ENCODE data around the gene VBP1. TPM values are rescaled to one million over a fixed set of nuclear protein-coding genes. Genes with fewer than 3 reads are reported as not detected.
A peak's percentile ranks its signal among the peaks of the same experiment; 100 is the strongest.

VBP1 gene
- total RNA-seq = 22.9 TPM
- 100 to 1,000 TPM in 1 of 4 donors, 10 to 100 TPM in 3; 81.7 to 101 (median 88.6) TPM for polyA plus RNA-seq

GRCh38 chrX:155216179-155216939, at the start of gene VBP1:
Gene VBP1, plus strand, starts transcription at chrX:155216460. Its CDS starts 23 bp downstream, at chrX:155216483.
- H3K36me3 Mint-ChIP-seq = no peaks in the 10 kb centered on the region
- DNase-seq (peak; percentile 81 to 94 (median 86)), ATAC-seq (ENCODE audit: low read depth in 2 of 2) (peak; percentile 99)
- H3K27ac ChIP-seq (ENCODE audit: insufficient read depth, low read length, poor library complexity, severe bottlenecking) = peak within 1 kb of the TSS; percentile 69
- peaks cover 16% of the 10 kb centered on the region for H3K4me1 ChIP-seq (ENCODE audit: control insufficient read depth, insufficient read depth, low read length, poor library complexity, severe bottlenecking)
- H3K4me1 Mint-ChIP-seq = peaks cover 0 to 26% (median 19%) of the 10 kb centered on the region in 4 donors
- H3K9me3 ChIP-seq (ENCODE audit: control insufficient read depth in 2 of 2, low read length in 2 of 2) = no peaks in the 10 kb centered on the region
- H3K27me3 Mint-ChIP-seq = no peaks in the 10 kb centered on the region
- H3K4me3 ChIP-seq (ENCODE audit: low read depth, low read length) = peak within 1 kb of the TSS; percentile 96
- peaks cover 6% of the 10 kb centered on the region for H3K36me3 ChIP-seq (ENCODE audit: control insufficient read depth, insufficient read depth, low read length)
- peak within 1 kb of the TSS; percentile 88 to 95 (median 88) for H3K27ac Mint-ChIP-seq
- H3K9me3 Mint-ChIP-seq = peaks cover 0 to 1% (median 0%) of the 10 kb centered on the region in 7 donors
- H3K4me3 Mint-ChIP-seq = peak within 1 kb of the TSS; percentile 95 to 100 (median 96)
- no peaks in the 10 kb centered on the region for H3K27me3 ChIP-seq (ENCODE audit: control insufficient read depth, insufficient read depth, low read length)

GRCh38 chrX:155169881-155170280, 46.4 kb upstream of the VBP1 start:
- H3K9me3 Mint-ChIP-seq = peaks cover 0 to 3% (median 0%) of the 10 kb centered on the region in 7 donors
- no peaks in the 10 kb centered on the region for H3K4me1 ChIP-seq (ENCODE audit: control insufficient read depth, insufficient read depth, low read length, poor library complexity, severe bottlenecking)
- H3K4me3 Mint-ChIP-seq = no peak overlapping the region
- no peaks in the 10 kb centered on the region for H3K36me3 Mint-ChIP-seq
- no peaks in the 10 kb centered on the region for H3K9me3 ChIP-seq (ENCODE audit: control insufficient read depth in 2 of 2, low read length in 2 of 2)
- no peaks in the 10 kb centered on the region for H3K27me3 ChIP-seq (ENCODE audit: control insufficient read depth, insufficient read depth, low read length)
- DNase-seq = no peak
- peaks cover 5% of the 10 kb centered on the region for H3K27me3 Mint-ChIP-seq
- no peak overlapping the region for H3K27ac ChIP-seq (ENCODE audit: insufficient read depth, low read length, poor library complexity, severe bottlenecking)
- ATAC-seq (ENCODE audit: low read depth in 2 of 2) = no peak
- no peak overlapping the region for H3K4me3 ChIP-seq (ENCODE audit: low read depth, low read length)
- no peak overlapping the region for H3K27ac Mint-ChIP-seq
- H3K36me3 ChIP-seq (ENCODE audit: control insufficient read depth, insufficient read depth, low read length) = no peaks in the 10 kb centered on the region
- no peaks in the 10 kb centered on the region for H3K4me1 Mint-ChIP-seq

GRCh38 chrX:155179346-155179997, 36.8 kb upstream of the VBP1 start:
- ATAC-seq (ENCODE audit: low read depth in 2 of 2) = no peak
- no peaks in the 10 kb centered on the region for H3K9me3 ChIP-seq (ENCODE audit: control insufficient read depth in 2 of 2, low read length in 2 of 2)
- Mint-ChIP-seq H3K4me1 (no peaks in the 10 kb centered on the region), H3K27me3 (no peaks in the 10 kb centered on the region), H3K9me3 (peaks cover 0 to 3% (median 0%) of the 10 kb centered on the region in 7 donors), H3K27ac (no peak overlapping the region), H3K36me3 (no peaks in the 10 kb centered on the region), H3K4me3 (no peak overlapping the region)
- H3K4me3 ChIP-seq (ENCODE audit: low read depth, low read length) = no peak overlapping the region
- H3K27me3 ChIP-seq (ENCODE audit: control insufficient read depth, insufficient read depth, low read length) = no peaks in the 10 kb centered on the region
- no peaks in the 10 kb centered on the region for H3K36me3 ChIP-seq (ENCODE audit: control insufficient read depth, insufficient read depth, low read length)
- no peaks in the 10 kb centered on the region for H3K4me1 ChIP-seq (ENCODE audit: control insufficient read depth, insufficient read depth, low read length, poor library complexity, severe bottlenecking)
- DNase-seq = peak in 1 of 3 donors; percentile 2
- no peak overlapping the region for H3K27ac ChIP-seq (ENCODE audit: insufficient read depth, low read length, poor library complexity, severe bottlenecking)

GRCh38 chrX:155188786-155189185, 27.5 kb upstream of the VBP1 start:
- H3K36me3 Mint-ChIP-seq = no peaks in the 10 kb centered on the region
- no peaks in the 10 kb centered on the region for H3K36me3 ChIP-seq (ENCODE audit: control insufficient read depth, insufficient read depth, low read length)
- peak overlapping the region; percentile 41 for H3K27ac ChIP-seq (ENCODE audit: insufficient read depth, low read length, poor library complexity, severe bottlenecking)
- DNase-seq = peak in 2 of 3 donors; percentile 63
- peak; percentile 100 for ATAC-seq (ENCODE audit: low read depth in 2 of 2)
- H3K9me3 ChIP-seq (ENCODE audit: control insufficient read depth in 2 of 2, low read length in 2 of 2) = no peaks in the 10 kb centered on the region
- H3K4me1 Mint-ChIP-seq = peaks cover 6 to 51% (median 25%) of the 10 kb centered on the region in 4 donors
- peaks cover 0 to 18% (median 5%) of the 10 kb centered on the region in 7 donors for H3K9me3 Mint-ChIP-seq
- H3K4me1 ChIP-seq (ENCODE audit: control insufficient read depth, insufficient read depth, low read length, poor library complexity, severe bottlenecking) = peaks cover 10% of the 10 kb centered on the region
- H3K27me3 ChIP-seq (ENCODE audit: control insufficient read depth, insufficient read depth, low read length) = no peaks in the 10 kb centered on the region
- H3K4me3 ChIP-seq (ENCODE audit: low read depth, low read length) = peak overlapping the region; percentile 43
- H3K4me3 Mint-ChIP-seq = peak overlapping the region; percentile 40 to 79 (median 74)
- H3K27ac Mint-ChIP-seq = peak overlapping the region in 2 of 3 donors; percentile 55 to 89
- no peaks in the 10 kb centered on the region for H3K27me3 Mint-ChIP-seq

GRCh38 chrX:155211208-155211607, 5.1 kb upstream of the VBP1 start:
- no peak overlapping the region for H3K4me3 Mint-ChIP-seq
- no peaks in the 10 kb centered on the region for H3K27me3 Mint-ChIP-seq
- H3K9me3 Mint-ChIP-seq = peaks cover 0 to 4% (median 0%) of the 10 kb centered on the region in 7 donors
- H3K36me3 Mint-ChIP-seq = no peaks in the 10 kb centered on the region
- DNase-seq = no peak
- ATAC-seq (ENCODE audit: low read depth in 2 of 2) = no peak
- Histone ChIP-seq H3K36me3 (ENCODE audit: control insufficient read depth, insufficient read depth, low read length) (no peaks in the 10 kb centered on the region), H3K4me3 (ENCODE audit: low read depth, low read length) (no peak overlapping the region), H3K27ac (ENCODE audit: insufficient read depth, low read length, poor library complexity, severe bottlenecking) (no peak overlapping the region), H3K9me3 (ENCODE audit: control insufficient read depth in 2 of 2, low read length in 2 of 2) (no peaks in the 10 kb centered on the region), H3K4me1 (ENCODE audit: control insufficient read depth, insufficient read depth, low read length, poor library complexity, severe bottlenecking) (no peaks in the 10 kb centered on the region), H3K27me3 (ENCODE audit: control insufficient read depth, insufficient read depth, low read length) (no peaks in the 10 kb centered on the region)
- H3K27ac Mint-ChIP-seq = no peak overlapping the region
- H3K4me1 Mint-ChIP-seq = peaks cover 0 to 5% (median 1%) of the 10 kb centered on the region in 4 donors

GRCh38 chrX:155213731-155214130, 2.5 kb upstream of the VBP1 start:
- H3K27ac Mint-ChIP-seq = no peak overlapping the region
- no peaks in the 10 kb centered on the region for H3K27me3 Mint-ChIP-seq
- H3K27me3 ChIP-seq (ENCODE audit: control insufficient read depth, insufficient read depth, low read length) = no peaks in the 10 kb centered on the region
- no peak overlapping the region for H3K4me3 Mint-ChIP-seq
- H3K9me3 Mint-ChIP-seq = peaks cover 0 to 1% (median 0%) of the 10 kb centered on the region in 7 donors
- H3K4me3 ChIP-seq (ENCODE audit: low read depth, low read length) = no peak overlapping the region
- peaks cover 0 to 23% (median 14%) of the 10 kb centered on the region in 4 donors for H3K4me1 Mint-ChIP-seq
- H3K4me1 ChIP-seq (ENCODE audit: control insufficient read depth, insufficient read depth, low read length, poor library complexity, severe bottlenecking) = peaks cover 15% of the 10 kb centered on the region
- H3K36me3 ChIP-seq (ENCODE audit: control insufficient read depth, insufficient read depth, low read length) = no peaks in the 10 kb centered on the region
- H3K36me3 Mint-ChIP-seq = no peaks in the 10 kb centered on the region
- no peaks in the 10 kb centered on the region for H3K9me3 ChIP-seq (ENCODE audit: control insufficient read depth in 2 of 2, low read length in 2 of 2)
- no peak overlapping the region for H3K27ac ChIP-seq (ENCODE audit: insufficient read depth, low read length, poor library complexity, severe bottlenecking)
- ATAC-seq (ENCODE audit: low read depth in 2 of 2) (no peak), DNase-seq (no peak)

GRCh38 chrX:155215443-155216178, 649 bp upstream of the VBP1 start:
- peak overlapping the region; percentile 88 to 95 (median 88) for H3K27ac Mint-ChIP-seq
- peak; percentile 19 to 20 for ATAC-seq (ENCODE audit: low read depth in 2 of 2)

More at GRCh38 chrX:155215443-155216178, 649 bp upstream of the VBP1 start:
- Histone ChIP-seq H3K4me1 (ENCODE audit: control insufficient read depth, insufficient read depth, low read length, poor library complexity, severe bottlenecking) (peaks cover 16% of the 10 kb centered on the region), H3K9me3 (ENCODE audit: control insufficient read depth in 2 of 2, low read length in 2 of 2) (no peaks in the 10 kb centered on the region), H3K36me3 (ENCODE audit: control insufficient read depth, insufficient read depth, low read length) (peaks cover 4% of the 10 kb centered on the region), H3K4me3 (ENCODE audit: low read depth, low read length) (peak overlapping the region; percentile 86), H3K27me3 (ENCODE audit: control insufficient read depth, insufficient read depth, low read length) (no peaks in the 10 kb centered on the region), H3K27ac (ENCODE audit: insufficient read depth, low read length, poor library complexity, severe bottlenecking) (peak overlapping the region; percentile 69)
- DNase-seq = peak in 1 of 3 donors; percentile 5
- no peaks in the 10 kb centered on the region for H3K36me3 Mint-ChIP-seq
- H3K4me3 Mint-ChIP-seq = peak overlapping the region; percentile 95 to 100 (median 96)
- H3K27me3 Mint-ChIP-seq = no peaks in the 10 kb centered on the region
- peaks cover 0 to 26% (median 19%) of the 10 kb centered on the region in 4 donors for H3K4me1 Mint-ChIP-seq
- H3K9me3 Mint-ChIP-seq = peaks cover 0 to 1% (median 0%) of the 10 kb centered on the region in 7 donors

All from CD4-positive, CD25-positive, alpha-beta regulatory T cell (primary cell).